CD4-positive, alpha-beta T cell treated with Interleukin-2 at 100 ng/mL for 4 hours (primary cell): ENCODE results near the gene CENPX.

Source experiments
- DNase-seq: peaks from one replicate; pipeline ENCODE4 v3.0.0-alpha.2; 2020; ENCODE audit warnings: low spot score

Gene CENPX

GRCh38 chr17:82012261-82012639 lies 10.4 kb downstream of the CENPX start:
- no peak for DNase-seq

- DNase-seq = no peak
Observed at GRCh38 chr17:82011617-82012187, 11.0 kb downstream of the CENPX start.

GRCh38 chr17:82010575-82011525 lies 11.8 kb downstream of the CENPX start:
- DNase-seq = no peak

DNA sequence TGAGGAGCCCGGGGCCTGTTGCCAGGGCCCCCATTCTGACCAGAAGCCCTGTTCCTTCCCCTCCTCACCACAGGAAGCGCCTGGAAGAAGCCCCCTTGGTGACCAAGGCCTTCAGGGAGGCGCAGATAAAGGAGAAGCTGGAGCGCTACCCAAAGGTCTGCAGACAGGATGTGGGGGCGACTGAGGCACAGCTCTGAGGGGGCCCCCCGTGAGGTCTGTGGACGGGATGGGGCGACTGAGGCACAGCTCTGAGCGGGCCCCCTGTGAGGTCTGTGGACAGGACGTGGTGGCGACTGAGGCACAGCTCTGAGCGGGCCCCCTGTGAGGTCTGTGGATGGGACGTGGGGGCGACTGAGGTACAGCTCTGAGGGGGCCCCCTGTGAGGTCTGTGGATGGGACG lies 13.3 kb downstream of the CENPX start:
- DNase-seq = no peak

DNA sequence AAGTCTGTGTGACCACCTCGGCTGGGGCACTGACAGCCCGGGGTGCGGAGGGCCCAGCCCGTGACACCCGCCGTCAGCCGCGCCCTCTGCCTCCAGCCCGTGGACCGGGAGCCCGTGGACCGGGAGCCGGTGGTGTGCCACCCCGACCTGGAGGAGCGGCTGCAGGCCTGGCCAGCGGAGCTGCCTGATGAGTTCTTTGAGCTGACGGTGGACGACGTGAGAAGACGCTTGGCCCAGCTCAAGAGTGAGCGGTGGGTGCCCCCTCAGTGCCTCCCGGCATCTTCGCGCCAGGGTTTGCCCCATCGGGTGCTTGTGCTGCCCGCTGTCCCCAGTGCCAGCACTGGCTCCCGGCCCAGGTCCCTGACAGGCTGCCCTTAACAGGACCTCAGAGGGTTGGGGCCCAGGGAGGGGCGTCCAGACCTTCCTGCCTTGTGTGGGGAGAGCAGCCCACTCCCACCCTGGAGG lies 13.7 kb downstream of the CENPX start:
- DNase-seq = no peak

DNA sequence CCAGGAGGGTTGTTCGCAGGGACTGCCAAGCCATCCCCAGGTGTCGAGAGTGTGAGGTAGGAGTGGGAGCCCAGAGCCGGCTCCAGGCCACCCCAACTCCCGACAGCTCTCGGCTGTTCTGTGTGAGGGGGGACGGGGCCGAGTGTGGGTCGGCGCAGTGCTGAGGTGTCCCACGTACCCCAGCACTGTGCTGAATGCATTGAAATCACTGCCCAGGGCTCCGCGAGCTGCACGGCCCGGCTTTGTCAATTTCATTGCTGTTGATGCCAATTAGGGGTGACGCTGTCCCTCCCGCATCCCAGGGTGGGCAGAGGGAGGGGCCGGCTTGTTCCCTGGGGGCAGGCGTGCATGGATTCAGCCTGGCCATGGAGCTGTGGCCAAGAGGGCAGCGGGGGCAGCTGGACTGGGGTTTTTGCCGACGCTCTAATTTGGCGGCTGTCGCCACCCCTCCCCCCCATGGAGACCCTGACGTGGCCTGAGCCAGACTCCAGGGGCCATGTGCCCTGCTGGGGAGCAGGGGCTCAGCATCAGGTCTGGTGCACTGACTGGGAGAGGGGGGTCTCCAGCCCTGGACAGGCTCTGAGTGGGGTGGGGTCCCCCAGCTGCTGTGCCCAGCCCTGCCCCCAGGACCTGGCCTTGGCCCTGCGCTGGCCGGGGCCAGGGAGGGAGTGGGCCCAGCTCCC lies 14.3 kb downstream of the CENPX start:
- no peak for DNase-seq

GRCh38 chr17:82007495-82008257 lies 15.0 kb downstream of the CENPX start:
- DNase-seq = no peak

DNA sequence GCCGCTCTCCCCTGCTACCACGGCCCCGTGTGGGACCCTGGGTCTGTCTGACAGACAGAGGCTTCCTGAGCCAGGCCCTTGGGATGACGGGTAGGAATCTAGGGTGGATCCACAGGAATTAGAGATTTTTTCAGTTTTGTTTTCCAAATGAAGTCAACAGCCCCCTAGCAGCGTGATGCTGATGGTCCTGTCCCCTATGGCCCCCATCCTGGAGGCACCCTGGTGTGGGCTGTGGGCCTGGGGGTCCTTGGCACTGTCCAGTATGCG lies 15.5 kb downstream of the CENPX start:
- DNase-seq = no peak

DNA sequence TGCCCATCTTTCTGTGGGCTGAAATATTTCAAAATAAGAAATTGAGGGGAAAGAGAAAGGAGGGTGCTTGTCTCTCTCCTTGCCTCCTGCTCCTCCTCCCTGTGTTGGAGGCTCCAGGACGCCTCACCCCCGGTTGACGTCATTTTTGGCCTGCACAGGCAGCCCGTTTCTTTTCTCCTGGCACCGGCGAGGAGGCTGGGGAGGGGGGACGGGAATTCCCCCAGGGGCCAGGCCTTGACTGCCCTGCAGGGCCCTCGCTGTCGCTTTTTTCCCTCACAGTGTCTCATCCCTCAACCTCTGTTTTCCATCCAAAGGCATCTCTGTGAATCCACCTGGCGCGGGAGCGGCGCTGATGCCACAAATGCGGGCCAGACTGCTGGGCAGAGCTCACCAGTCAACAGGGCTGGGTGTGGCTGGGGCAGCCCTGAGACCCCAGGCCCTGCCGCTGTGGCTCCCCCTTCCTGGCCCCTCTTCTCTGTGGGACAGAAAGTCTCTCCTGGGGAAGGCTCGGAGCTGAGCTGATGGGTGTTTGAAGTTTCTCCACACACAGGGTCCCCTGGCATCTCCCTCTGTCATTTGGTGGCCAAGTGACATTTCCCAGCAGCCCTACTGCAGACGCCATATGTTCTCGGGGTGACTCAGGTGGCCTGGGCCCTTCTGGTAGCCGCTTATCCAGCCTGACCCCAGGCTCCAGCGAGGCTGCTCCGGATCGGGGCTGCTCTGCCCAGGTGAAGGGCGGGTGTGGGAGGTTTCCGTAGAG lies 16.0 kb downstream of the CENPX start:
- no peak for DNase-seq

DNA sequence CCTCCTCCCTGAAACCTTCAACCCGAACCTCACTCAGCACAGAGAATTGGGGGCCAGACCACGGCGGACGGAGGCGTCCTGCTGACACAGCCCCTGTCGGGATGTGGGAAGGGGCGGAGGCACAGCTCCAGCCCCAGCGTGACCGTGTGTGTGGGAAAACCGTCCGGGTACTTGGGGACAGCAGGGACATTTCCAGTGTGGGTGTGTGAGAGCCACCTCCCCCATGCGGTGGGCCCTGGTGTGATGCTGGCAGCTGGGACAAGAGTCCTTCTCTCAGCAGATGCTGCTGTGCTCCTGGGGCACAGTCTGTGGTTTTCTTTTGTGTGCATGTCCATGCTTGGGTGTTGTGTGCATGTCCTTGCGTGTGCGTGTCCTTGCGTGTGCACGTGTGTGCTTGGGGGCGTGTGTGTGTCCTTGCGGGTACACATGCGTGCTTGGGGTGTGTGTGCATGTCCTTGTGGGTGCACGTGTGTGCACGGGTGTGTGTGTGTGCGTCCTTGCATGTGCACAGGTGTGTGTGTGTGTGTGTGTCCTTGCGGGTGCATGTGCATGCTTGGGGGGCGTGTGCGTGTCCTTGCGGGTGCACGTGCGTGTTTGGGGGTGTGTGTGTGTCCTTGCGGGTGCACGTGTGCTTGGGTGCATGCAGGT lies 16.9 kb downstream of the CENPX start:
- no peak for DNase-seq

- DNase-seq = no peak
Observed at GRCh38 chr17:82004517-82005455, 17.9 kb downstream of the CENPX start.

DNA sequence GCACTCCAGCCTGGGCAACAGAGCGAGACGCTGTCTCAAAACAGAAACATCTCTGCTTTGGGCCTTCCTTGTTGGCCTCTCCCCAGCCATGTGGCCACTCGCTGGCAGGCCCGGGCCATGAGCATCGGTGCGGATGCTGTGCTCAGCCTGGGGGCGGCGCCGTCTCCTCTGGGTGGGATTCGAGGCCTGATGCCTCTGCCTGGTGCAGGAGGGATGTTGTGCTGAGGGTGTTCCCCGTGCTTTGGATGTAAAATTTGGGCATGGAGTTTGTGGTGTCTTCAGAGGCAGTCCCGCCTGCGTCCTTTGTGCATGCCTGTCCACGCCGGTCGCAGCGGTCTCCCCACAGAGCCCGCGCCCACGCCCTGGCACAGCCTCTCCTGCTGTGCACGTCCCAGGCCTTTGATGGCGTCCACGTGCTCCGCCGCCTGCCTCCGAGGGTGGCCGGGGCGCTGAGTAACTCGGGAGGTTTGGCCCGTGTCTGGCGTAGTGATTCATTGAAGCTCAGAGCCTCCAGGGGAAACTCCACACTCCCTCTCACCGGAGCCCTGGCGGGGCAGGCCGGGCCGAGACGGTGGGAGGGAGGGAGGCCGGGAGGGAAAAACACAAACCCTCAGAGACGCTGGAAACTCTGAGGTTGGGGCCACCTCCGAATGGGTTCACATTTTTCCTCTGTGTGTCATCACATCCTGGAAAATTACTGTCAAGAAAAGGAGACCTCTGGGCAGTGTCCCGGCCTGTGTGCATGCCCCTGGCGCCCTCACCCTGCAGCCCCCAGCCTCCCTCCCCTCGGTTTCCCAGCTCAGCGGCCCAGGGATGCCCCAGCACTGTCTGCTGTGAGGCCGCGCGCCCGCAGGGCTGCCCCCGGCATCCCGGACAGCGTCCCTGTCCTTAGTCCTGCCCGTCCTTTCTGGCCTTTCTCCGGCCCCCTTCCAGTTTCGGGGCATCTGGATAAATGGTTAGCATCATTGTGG lies 19.0 kb downstream of the CENPX start:
- no peak for DNase-seq

DNA sequence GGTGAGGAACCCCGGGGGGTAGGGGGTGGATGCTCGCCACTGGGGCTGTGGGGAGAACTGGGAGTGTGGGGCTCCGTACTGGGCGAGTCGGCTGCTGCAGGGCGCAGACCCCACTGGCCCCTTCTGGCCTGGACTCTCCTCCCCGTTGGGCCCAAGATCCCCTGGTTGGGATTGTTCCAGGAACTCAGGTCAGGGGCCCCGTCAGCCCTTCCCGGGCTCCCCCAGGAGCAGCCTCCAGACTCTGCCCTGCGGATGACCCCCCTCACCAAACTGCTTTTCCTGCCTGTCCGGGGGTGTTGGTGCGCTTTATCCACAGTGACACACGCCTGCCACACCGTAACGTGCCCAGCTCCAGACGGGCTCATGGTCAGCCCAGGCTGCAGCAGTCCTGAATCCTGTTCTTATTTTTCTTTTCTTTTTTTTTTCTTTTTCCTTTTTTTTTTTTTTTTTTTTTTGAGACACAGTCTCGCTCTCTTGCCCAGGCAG lies 21.1 kb downstream of the CENPX start:
- no peak for DNase-seq

DNA sequence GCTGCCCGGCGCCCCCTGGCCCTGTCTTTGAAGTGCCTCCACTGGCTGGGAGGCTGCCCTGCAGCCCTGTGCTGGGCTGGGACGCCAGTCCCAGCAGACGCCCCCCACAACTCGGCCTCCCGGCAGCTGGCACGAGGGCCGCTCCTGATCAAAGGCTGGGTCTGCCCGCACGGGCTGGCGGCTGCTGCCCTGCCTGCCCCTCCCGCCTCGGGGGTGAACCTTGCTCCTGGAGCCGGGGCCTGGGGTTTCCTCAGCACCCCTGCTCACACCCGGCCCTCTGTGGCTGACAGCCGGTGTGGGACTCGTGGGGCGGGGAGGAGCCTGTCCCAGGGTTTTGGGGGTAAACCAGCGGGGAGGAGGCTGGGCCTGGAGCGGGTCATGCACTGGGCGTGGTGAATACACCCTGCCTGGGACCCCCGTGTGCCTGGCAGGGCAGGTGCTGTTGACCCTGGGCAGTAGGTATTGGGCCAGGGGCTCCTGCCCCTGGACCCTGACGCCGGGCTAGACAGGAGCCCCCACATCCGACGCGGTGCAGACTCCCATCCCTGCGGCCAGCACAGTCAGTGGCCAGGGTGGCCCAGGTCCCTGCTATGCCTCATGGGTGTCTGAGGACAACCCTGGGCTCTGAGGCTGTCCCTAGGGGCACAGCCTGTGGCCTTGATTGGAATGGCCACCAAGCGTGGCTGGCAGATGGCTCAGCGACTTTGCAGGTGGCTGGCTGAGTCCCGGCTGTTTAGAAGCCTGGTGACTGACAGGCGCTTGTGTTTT lies 21.7 kb downstream of the CENPX start:
- no peak for DNase-seq

- no peak for DNase-seq
Observed at GRCh38 chr17:81999976-82000802, 22.5 kb downstream of the CENPX start.

- DNase-seq = no peak
Observed at GRCh38 chr17:81999587-81999975, 23.1 kb downstream of the CENPX start.
